Heart right ventricle (tissue), 16 donors: ENCODE measurements around the gene MIOX. TPM values are rescaled to one million over a fixed set of nuclear protein-coding genes. Genes with fewer than 3 reads are reported as not detected.

Experiments
- ATAC-seq, 8 donors: fragments of 200-7000 bp; cut with Tn5 transposase; one replicate each; pipeline ENCODE4 v1.9.1; 2020; ENCODE audit warnings: mild to moderate bottlenecking in 8 of 8, moderate library complexity in 8 of 8, moderate number of reproducible peaks in 1 of 8
- DNase-seq, 2 donors: peaks; one replicate each; pipeline ENCODE4 v3.0.0-alpha.2; 2020
- H3K27ac ChIP-seq, 10 donors: fragments of 200-600 bp; sonication (generic) in 2 of 10; one replicate each; pipeline versions ENCODE4 v1.5.0 to v1.8.0; 2020 to 2022; ENCODE audit warnings: mild to moderate bottlenecking in 3 of 10
- H3K27me3 ChIP-seq, 7 donors: fragments of 200-600 bp; one replicate each; pipeline ENCODE4 v1.8.0; 2021 to 2022; ENCODE audit warnings: mild to moderate bottlenecking in 2 of 7
- H3K36me3 ChIP-seq, 9 donors: fragments of 200-600 bp; sonication (generic) in 1 of 9; one replicate each; pipeline versions ENCODE4 v1.5.0 to v1.8.0; 2020 to 2022; ENCODE audit warnings: mild to moderate bottlenecking in 2 of 9
- H3K4me1 ChIP-seq, 9 donors: fragments of 200-600 bp; sonication (generic) in 1 of 9; one replicate each; pipeline versions ENCODE4 v1.5.0 to v1.8.0; 2020 to 2022; ENCODE audit warnings: mild to moderate bottlenecking in 4 of 9
- H3K4me3 ChIP-seq, 10 donors: fragments of 200-600 bp; sonication (generic) in 2 of 10; one replicate each; pipeline versions ENCODE4 v1.5.0 to v1.8.0; 2020 to 2022; ENCODE audit warnings: mild to moderate bottlenecking in 7 of 10, moderate library complexity in 2 of 10
- H3K9me3 ChIP-seq, 11 donors: fragments of 200-600 bp in 10 of 11; sonication (generic) in 2 of 11; one replicate each; pipeline versions ENCODE4 v1.5.0 to v1.8.0; 2013 to 2022; ENCODE audit warnings: mild to moderate bottlenecking in 2 of 11, control low read depth in 1 of 11, moderate library complexity in 1 of 11
- CTCF ChIP-seq, 9 donors: fragments of 200-600 bp; sonication (generic) in 2 of 9; IDR thresholded peaks; one replicate each; pipeline versions ENCODE4 v1.5.0 to v1.8.0; 2021 to 2022; ENCODE audit warnings: antibody characterized with exemption in 9 of 9, mild to moderate bottlenecking in 5 of 9, moderate library complexity in 1 of 9
- WGBS, 2 donors: extraction: QIAGEN DNeasy Blood & Tissue Kit; methylation state at CpG; one replicate each; pipeline ENCODE4 v1.1.7; 2013; ENCODE audit warnings: inconsistent platforms in 1 of 2; 5-methylcytosine and 5-hydroxymethylcytosine counted together
- intact Hi-C, 10 donors: fragments of 100-400 bp; cut with DNase I; formaldehyde crosslinking; loops; one replicate each; pipeline versions ENCODE4 v1.11.1 to v1.14.2; 2022
- polyA plus RNA-seq, 2 donors: library from polyadenylated mRNA; stranded (reverse); fragments of 200-250 nt; gene quantifications; one replicate each; pipeline ENCODE4 v1.2.3, GENCODE V29; 2013
- total RNA-seq, 10 donors: library from RNA; stranded (reverse); fragmentation: NEBNext Ultra II Directional in 3 of 10; extraction: Animal tissue kit (Norgen Biotek cat#: 25700) in 3 of 10; gene quantifications; one replicate each; pipeline versions ENCODE4 v1.2.1 to v1.2.4, GENCODE V29; 2021 to 2023
- donor health status: Arrhythmogenic right ventricular cardiomyopathy.
- donor health status: ischemic (EF 13 %, LVEDD 7.1; RV severe dilation, severe dysfunction).
- donor health status: healthy with polysubstance abuse.
- donor health status: DM: no; HTN: yes; CAD: no.
- donor health status: DM: no; HTN: no; CAD: no.
- donor health status: ischemic (EF 25% LVEDD 6.9; RV normal size, moderate dysfunction).
- donor health status: ischemic (EF 25% LVEDD 5.7; RV mildly dilated, moderate dysfunction).
- donor health status: healthy.
- donor health status: DM: yes; HTN: yes; CAD: no.
- donor health status: Ischemic cardiomyopathy.
- donor health status: ischemic (EF 35%, LVEDD 5.7; RV mildly dilated, moderate dysfunction).
- donor health status: nonischemic (EF 11% LVEDD 7.7; RV severe dilation, severe dysfunction).
- donor health status: DM: yes; HTN: yes; CAD: no.
- donor health status: PGD.
- donor health status: ischemic (EF 29% LVEDD 5.4; RV normal size, mild dysfunction).
- donor health status: nonischemic (EF 23%, LVEDD 6.1; RV moderate dilation, normal function).

The MIOX gene
- total and polyA plus RNA-seq, 12 donors = not detected

DNA sequence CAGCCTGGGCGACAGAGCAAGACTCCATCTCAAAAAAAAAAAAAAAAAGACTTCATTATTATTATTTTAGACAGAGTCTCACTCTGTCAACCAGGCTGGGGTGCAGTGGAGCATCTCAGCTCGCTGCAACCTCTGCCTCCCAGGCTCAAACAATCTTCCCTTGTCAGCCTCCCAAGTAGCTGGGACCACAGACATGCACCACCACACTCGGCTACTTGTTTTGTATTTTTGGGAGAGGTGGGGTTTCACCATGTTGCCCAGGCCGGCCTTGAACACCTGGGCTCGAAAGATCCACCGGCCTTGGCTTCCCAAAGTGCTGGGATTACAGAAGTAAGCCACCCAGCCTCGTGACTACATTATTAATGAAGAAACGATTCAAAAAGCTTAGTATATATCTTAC lies 48.5 kb downstream of the MIOX start:
- WGBS, 2 donors = 92 to 94% methylated on average over 7 of the region's 8 CpGs
- Histone ChIP-seq H3K27ac (peak overlapping the region in 3 of 10 donors; percentile 0 to 99 (median 99)), H3K36me3 (no peaks in the 10 kb centered on the region), H3K27me3 (peaks cover under 1 to 58% (median 18%) of the 10 kb centered on the region in 7 donors), H3K4me3 (no peak overlapping the region), H3K9me3 (no peaks in the 10 kb centered on the region), H3K4me1 (peaks cover 5 to 77% (median 34%) of the 10 kb centered on the region in 9 donors)
- intact Hi-C loops = no loop called here
- DNase-seq (no peak), ATAC-seq (no peak)
- TF ChIP-seq CTCF (IDR thresholded peaks at IDR 0.05) = no peak

GRCh38 chr22:50536226-50536625 lies 49.6 kb downstream of the MIOX start:
- peaks cover 0 to 47% (median 13%) of the 10 kb centered on the region in 7 donors for H3K27me3 ChIP-seq

GRCh38 chr22:50537765-50538164 lies 51.1 kb downstream of the MIOX start:
- ATAC-seq (no peak), DNase-seq (no peak)
- TF ChIP-seq CTCF (IDR thresholded peaks at IDR 0.05) = no peak
- Histone ChIP-seq H3K4me1 (peaks cover 0 to 97% (median 17%) of the 10 kb centered on the region in 9 donors), H3K27me3 (peaks cover 0 to 35% (median 13%) of the 10 kb centered on the region in 7 donors), H3K9me3 (no peaks in the 10 kb centered on the region), H3K27ac (peak overlapping the region in 8 of 10 donors; percentile 87 to 99 (median 95)), H3K4me3 (no peak overlapping the region), H3K36me3 (no peaks in the 10 kb centered on the region)
- WGBS, 2 donors = 89 to 90% methylated on average over 13 of the region's 13 CpGs
- intact Hi-C loops = no loop called here

More at GRCh38 chr22:50536226-50536625, 49.6 kb downstream of the MIOX start:
- WGBS, 2 donors = 76 to 84% methylated on average over 3 of the region's 3 CpGs
- no peak for TF ChIP-seq CTCF (IDR thresholded peaks at IDR 0.05)
- Histone ChIP-seq H3K36me3 (no peaks in the 10 kb centered on the region), H3K4me3 (no peak overlapping the region), H3K9me3 (no peaks in the 10 kb centered on the region), H3K4me1 (peaks cover 0 to 88% (median 24%) of the 10 kb centered on the region in 9 donors), H3K27ac (peak overlapping the region in 1 of 10 donors; percentile 99)
- DNase-seq (no peak), ATAC-seq (no peak)
- intact Hi-C loops = no loop called here

Other genes starting within 250 kb of the MIOX start
- gene TUBGCP6, start 241.8 kb upstream of the MIOX start, total RNA-seq = 10 to 100 TPM; 15.5 to 23.3 (median 18.5) TPM
- 10 to 100 TPM; 14.2 to 40.7 TPM for gene TUBGCP6, start 241.8 kb upstream of the MIOX start, polyA plus RNA-seq
- 10 to 100 TPM in 6 of 10 donors, 1 to 10 TPM in 4; 7.1 to 16.7 (median 10.3) TPM for gene HDAC10, start 235.6 kb upstream of the MIOX start, total RNA-seq
- gene HDAC10, start 235.6 kb upstream of the MIOX start, polyA plus RNA-seq = 10 to 100 TPM in 1 of 2 donors, 1 to 10 TPM in 1; 7.9 to 20.3 TPM
- 10 to 100 TPM; 10.6 to 21.9 (median 16.1) TPM for gene MAPK12, start 225.2 kb upstream of the MIOX start, total RNA-seq
- 10 to 100 TPM; 14.8 to 23.0 TPM for gene MAPK12, start 225.2 kb upstream of the MIOX start, polyA plus RNA-seq
- gene MAPK11, start 216.5 kb upstream of the MIOX start, total RNA-seq = 10 to 100 TPM in 2 of 10 donors, 1 to 10 TPM in 8; 4.3 to 11.3 (median 7.1) TPM
- 10 to 100 TPM; 11.6 to 18.0 TPM for gene MAPK11, start 216.5 kb upstream of the MIOX start, polyA plus RNA-seq
- 100 to 1,000 TPM in 1 of 10 donors, 10 to 100 TPM in 9; 43.0 to 101 (median 57.8) TPM for gene PLXNB2, start 179.2 kb upstream of the MIOX start, total RNA-seq
- 10 to 100 TPM; 33.5 to 71.0 TPM for gene PLXNB2, start 179.2 kb upstream of the MIOX start, polyA plus RNA-seq
- gene DENND6B, start 159.8 kb upstream of the MIOX start, total RNA-seq = 1 to 10 TPM; 1.1 to 3.6 (median 2.0) TPM
- 1 to 10 TPM; 1.7 to 3.1 TPM for gene DENND6B, start 159.8 kb upstream of the MIOX start, polyA plus RNA-seq
- gene PPP6R2, start 143.5 kb upstream of the MIOX start, total RNA-seq = 10 to 100 TPM; 34.7 to 51.5 (median 36.8) TPM
- 10 to 100 TPM; 38.6 to 38.8 TPM for gene PPP6R2, start 143.5 kb upstream of the MIOX start, polyA plus RNA-seq
- 10 to 100 TPM; 41.0 to 73.0 (median 49.7) TPM for gene SBF1, start 11.8 kb upstream of the MIOX start, total RNA-seq
- 10 to 100 TPM; 43.2 to 48.6 TPM for gene SBF1, start 11.8 kb upstream of the MIOX start, polyA plus RNA-seq
- gene ADM2, start 5.3 kb upstream of the MIOX start, total RNA-seq = under 1 TPM in 3 of 10 donors, not detected in 7; 0.09 to 0.53 (median 0.15) TPM
- gene ADM2, start 5.3 kb upstream of the MIOX start, polyA plus RNA-seq = under 1 TPM; 0.07 to 0.29 TPM
- gene LMF2, start 20.8 kb downstream of the MIOX start, total RNA-seq = 10 to 100 TPM; 18.8 to 37.5 (median 22.9) TPM
- gene LMF2, start 20.8 kb downstream of the MIOX start, polyA plus RNA-seq = 10 to 100 TPM; 40.4 to 42.5 TPM
- 10 to 100 TPM; 21.7 to 31.9 (median 26.2) TPM for gene NCAPH2, start 21.4 kb downstream of the MIOX start, total RNA-seq
- gene NCAPH2, start 21.4 kb downstream of the MIOX start, polyA plus RNA-seq = 10 to 100 TPM; 38.0 to 54.8 TPM
- gene SCO2, start 38.7 kb downstream of the MIOX start, total RNA-seq = 1 to 10 TPM in 2 of 10 donors, under 1 TPM in 2, not detected in 6; 0.57 to 2.8 (median 0.92) TPM
- gene SCO2, start 38.7 kb downstream of the MIOX start, polyA plus RNA-seq = 1 to 10 TPM in 1 of 2 donors, not detected in 1; 2.0 TPM
- gene TYMP, start 43.2 kb downstream of the MIOX start, total RNA-seq = 100 to 1,000 TPM in 1 of 10 donors, 10 to 100 TPM in 7, 1 to 10 TPM in 2; 8.4 to 113 (median 12.6) TPM
- gene TYMP, start 43.2 kb downstream of the MIOX start, polyA plus RNA-seq = 10 to 100 TPM; 23.3 to 65.3 TPM
- gene KLHDC7B, start 59.0 kb downstream of the MIOX start, total RNA-seq = 1 to 10 TPM in 1 of 10 donors, under 1 TPM in 3, not detected in 6; 0.11 to 1.3 (median 0.18) TPM
- under 1 TPM in 1 of 2 donors, not detected in 1; 0.10 TPM for gene KLHDC7B, start 59.0 kb downstream of the MIOX start, polyA plus RNA-seq
- under 1 TPM in 2 of 10 donors, not detected in 8; 0.74 to 0.90 TPM for gene SYCE3, start 76.1 kb downstream of the MIOX start, total RNA-seq
- not detected for gene SYCE3, start 76.1 kb downstream of the MIOX start, polyA plus RNA-seq
- 100 to 1,000 TPM; 135 to 487 (median 415) TPM for gene CPT1B, start 91.6 kb downstream of the MIOX start, total RNA-seq
- gene CPT1B, start 91.6 kb downstream of the MIOX start, polyA plus RNA-seq = 100 to 1,000 TPM in 1 of 2 donors, 10 to 100 TPM in 1; 61.2 to 351 TPM
- 10 to 100 TPM; 31.7 to 60.1 (median 39.9) TPM for gene CHKB, start 96.0 kb downstream of the MIOX start, total RNA-seq
- gene CHKB, start 96.0 kb downstream of the MIOX start, polyA plus RNA-seq = 100 to 1,000 TPM in 1 of 2 donors, 10 to 100 TPM in 1; 27.1 to 251 TPM
- gene MAPK8IP2, start 113.9 kb downstream of the MIOX start, total RNA-seq = under 1 TPM; 0.08 to 0.52 (median 0.27) TPM
- under 1 TPM; 0.22 to 0.49 TPM for gene MAPK8IP2, start 113.9 kb downstream of the MIOX start, polyA plus RNA-seq
- gene ARSA, start 141.3 kb downstream of the MIOX start, total RNA-seq = 10 to 100 TPM; 19.6 to 33.3 (median 26.0) TPM
- 10 to 100 TPM; 17.5 to 62.3 TPM for gene ARSA, start 141.3 kb downstream of the MIOX start, polyA plus RNA-seq
- gene SHANK3, start 186.0 kb downstream of the MIOX start, total RNA-seq = 10 to 100 TPM; 19.9 to 36.9 (median 24.7) TPM
- gene SHANK3, start 186.0 kb downstream of the MIOX start, polyA plus RNA-seq = 10 to 100 TPM; 14.3 to 59.8 TPM